Measurements from ENCODE around the gene NDUFB8. TPM values are rescaled to one million over a fixed set of nuclear protein-coding genes. Genes with fewer than 3 reads are reported as not detected.

The NDUFB8 gene
- total RNA-seq, 1 donor from 2014 or later = 74.9 TPM

Other genes with a start within 250 kb of the NDUFB8 start
- gene BLOC1S2, start 243.2 kb downstream of the NDUFB8 start, total RNA-seq (ENCODE audit: insufficient read depth, low replicate concordance) = 27.0 TPM
- not detected for gene PKD2L1, start 199.6 kb downstream of the NDUFB8 start, total RNA-seq (ENCODE audit: insufficient read depth, low replicate concordance)
- 52.0 TPM for gene SCD, start 182.6 kb downstream of the NDUFB8 start, total RNA-seq (ENCODE audit: insufficient read depth, low replicate concordance)
- gene WNT8B, start 66.9 kb downstream of the NDUFB8 start, total RNA-seq (ENCODE audit: insufficient read depth, low replicate concordance) = 0.72 TPM
- gene SEC31B, start 10.0 kb downstream of the NDUFB8 start, total RNA-seq (ENCODE audit: insufficient read depth, low replicate concordance) = 4.6 TPM
- 13.2 TPM for gene HIF1AN, start 6.1 kb upstream of the NDUFB8 start, total RNA-seq (ENCODE audit: insufficient read depth, low replicate concordance)
- 3.1 TPM for gene PAX2, start 215.7 kb upstream of the NDUFB8 start, total RNA-seq (ENCODE audit: insufficient read depth, low replicate concordance)